Astrocyte (in vitro differentiated cells and primary cell): ENCODE measurements around the gene PHF19. TPM values are rescaled to one million over a fixed set of nuclear protein-coding genes. Genes with fewer than 3 reads are reported as not detected.
A peak's percentile ranks its signal among the peaks of the same experiment; 100 is the strongest.

ENCODE experiments used
- DNase-seq: peaks from one replicate; pipeline ENCODE4 v3.0.0-alpha.2; 2010; ENCODE audit warnings: low read depth
- FAIRE-seq: peaks from 2 replicates; lab custom pipeline; 2011; peaks lifted over from hg19 to GRCh38; lab: Jason Lieb, UNC
- H2AFZ ChIP-seq: 2 replicates; pipeline ENCODE4 v1.6.0; 2012; ENCODE audit warnings: low read depth, low read length, inconsistent platforms
- H3K27ac ChIP-seq: 2 replicates; pipeline ENCODE4 v1.5.1; 2011; ENCODE audit warnings: low read depth, low read length, inconsistent platforms
- H3K27me3 ChIP-seq: 2 replicates; pipeline ENCODE4 v1.6.0; 2011; ENCODE audit warnings: low read length, inconsistent platforms; ENCODE audit not compliant: insufficient read depth
- H3K36me3 ChIP-seq: 2 replicates; pipeline ENCODE4 v1.5.1; 2011; ENCODE audit warnings: low read length, inconsistent platforms; ENCODE audit not compliant: insufficient read depth
- H3K4me1 ChIP-seq: 2 replicates; pipeline ENCODE4 v1.5.1; 2011; ENCODE audit warnings: low read length, inconsistent platforms; ENCODE audit not compliant: insufficient read depth
- H3K4me2 ChIP-seq: 2 replicates; pipeline ENCODE4 v1.6.0; 2012; ENCODE audit warnings: low read length, inconsistent platforms
- H3K4me3 ChIP-seq: 2 replicates; pipeline ENCODE4 v1.5.1; 2011; ENCODE audit warnings: low read depth, mild to moderate bottlenecking, low read length, inconsistent platforms; ENCODE audit not compliant: insufficient read depth
- H3K79me2 ChIP-seq: 2 replicates; pipeline ENCODE4 v1.6.0; 2012; ENCODE audit warnings: mild to moderate bottlenecking, low read length, inconsistent platforms; ENCODE audit not compliant: insufficient read depth
- H3K9ac ChIP-seq: 2 replicates; pipeline ENCODE4 v1.6.0; 2012; ENCODE audit warnings: mild to moderate bottlenecking, low read length, inconsistent platforms
- H3K9me3 ChIP-seq: 2 replicates; pipeline ENCODE4 v1.5.1; 2012; ENCODE audit warnings: low read depth, mild to moderate bottlenecking, low read length, inconsistent platforms; ENCODE audit not compliant: insufficient read depth
- H4K20me1 ChIP-seq: 2 replicates; pipeline ENCODE4 v1.6.0; 2012; ENCODE audit warnings: low read length, inconsistent platforms; ENCODE audit not compliant: insufficient read depth
- H3K27ac Mint-ChIP-seq: one replicate; pipeline ENCODE4 v1.8.0; 2021; ENCODE audit warnings: mild to moderate bottlenecking, mixed read lengths; ENCODE audit not compliant: unreplicated experiment
- H3K27me3 Mint-ChIP-seq: one replicate; pipeline ENCODE4 v1.8.0; 2021; ENCODE audit warnings: low read depth, mixed read lengths; ENCODE audit not compliant: unreplicated experiment
- H3K36me3 Mint-ChIP-seq: one replicate; pipeline ENCODE4 v1.8.0; 2021; ENCODE audit warnings: low read depth, mixed read lengths; ENCODE audit not compliant: unreplicated experiment
- H3K4me1 Mint-ChIP-seq: one replicate; pipeline ENCODE4 v1.8.0; 2021; ENCODE audit warnings: low read depth, mixed read lengths; ENCODE audit not compliant: unreplicated experiment
- H3K4me3 Mint-ChIP-seq: one replicate; pipeline ENCODE4 v1.8.0; 2021; ENCODE audit warnings: mild to moderate bottlenecking, moderate library complexity, mixed read lengths; ENCODE audit not compliant: unreplicated experiment
- H3K9me3 Mint-ChIP-seq: one replicate; pipeline ENCODE4 v1.8.0; 2021; ENCODE audit warnings: mild to moderate bottlenecking, mixed read lengths; ENCODE audit not compliant: unreplicated experiment
- CTCF ChIP-seq: IDR thresholded peaks from 2 replicates; pipeline ENCODE4 v1.5.1; 2011; ENCODE audit warnings: low read depth, mild to moderate bottlenecking, inconsistent platforms, low read length, moderate library complexity; ENCODE audit not compliant: insufficient read depth
- EZH2 ChIP-seq: IDR thresholded peaks from 2 replicates; pipeline ENCODE4 v1.6.1; 2012; ENCODE audit warnings: mild to moderate bottlenecking, low read length, inconsistent platforms; ENCODE audit not compliant: insufficient read depth
- total RNA-seq: library from RNA; stranded (reverse); gene quantifications from 2 replicates; pipeline ENCODE4 v1.2.1, GENCODE V29; 2021

Gene PHF19
- total RNA-seq, 1 donor from 2014 or later: 19.5 TPM

GRCh38 chr9:120925535-120926396, 48.8 kb upstream of the PHF19 start:
- peak overlapping the region; percentile 52 for H3K27ac ChIP-seq
- Mint-ChIP-seq H3K9me3 (no peaks in the 10 kb centered on the region), H3K4me3 (peak overlapping the region; percentile 34), H3K27ac (peak overlapping the region; percentile 87), H3K36me3 (no peaks in the 10 kb centered on the region), H3K27me3 (no peaks in the 10 kb centered on the region), H3K4me1 (peaks cover 15% of the 10 kb centered on the region)
- no peaks in the 10 kb centered on the region for H3K27me3 ChIP-seq
- no peak for FAIRE-seq
- no peak for TF ChIP-seq CTCF
- no peak for TF ChIP-seq EZH2
- H3K4me2 ChIP-seq: peak overlapping the region; percentile 56
- H3K4me1 ChIP-seq: peaks cover 29% of the 10 kb centered on the region
- H3K4me3 ChIP-seq: no peak overlapping the region
- no peaks in the 10 kb centered on the region for H4K20me1 ChIP-seq
- H3K36me3 ChIP-seq: no peaks in the 10 kb centered on the region
- no peak overlapping the region for H2AFZ ChIP-seq
- DNase-seq: peak; percentile 93
- no peaks in the 10 kb centered on the region for H3K9me3 ChIP-seq
- H3K79me2 ChIP-seq: no peaks in the 10 kb centered on the region
- peak overlapping the region; percentile 66 for H3K9ac ChIP-seq

GRCh38 chr9:120924698-120925534, 47.9 kb upstream of the PHF19 start:
- Histone ChIP-seq H3K4me3 (no peak overlapping the region), H3K79me2 (no peaks in the 10 kb centered on the region), H3K9me3 (no peaks in the 10 kb centered on the region), H3K4me1 (peaks cover 29% of the 10 kb centered on the region), H4K20me1 (no peaks in the 10 kb centered on the region), H3K4me2 (no peak overlapping the region), H3K27ac (no peak overlapping the region), H3K27me3 (no peaks in the 10 kb centered on the region), H2AFZ (no peak overlapping the region), H3K9ac (no peak overlapping the region), H3K36me3 (no peaks in the 10 kb centered on the region)
- H3K36me3 Mint-ChIP-seq: no peaks in the 10 kb centered on the region
- DNase-seq: no peak
- peaks cover 20% of the 10 kb centered on the region for H3K4me1 Mint-ChIP-seq
- no peak for FAIRE-seq
- TF ChIP-seq EZH2: no peak
- no peak for TF ChIP-seq CTCF
- no peak overlapping the region for H3K27ac Mint-ChIP-seq
- no peaks in the 10 kb centered on the region for H3K27me3 Mint-ChIP-seq
- no peak overlapping the region for H3K4me3 Mint-ChIP-seq
- H3K9me3 Mint-ChIP-seq: no peaks in the 10 kb centered on the region
